LNCAP (cell line): ENCODE data around the gene MX2.

Experiments
- TF ChIP-seq, protein P1 (sequence below): fragments of 450-650 bp; IDR thresholded peaks from 2 replicates; pipeline ENCODE4 v1.5.1; 2017; ENCODE audit warnings: mild to moderate bottlenecking

The MX2 gene

DNA sequence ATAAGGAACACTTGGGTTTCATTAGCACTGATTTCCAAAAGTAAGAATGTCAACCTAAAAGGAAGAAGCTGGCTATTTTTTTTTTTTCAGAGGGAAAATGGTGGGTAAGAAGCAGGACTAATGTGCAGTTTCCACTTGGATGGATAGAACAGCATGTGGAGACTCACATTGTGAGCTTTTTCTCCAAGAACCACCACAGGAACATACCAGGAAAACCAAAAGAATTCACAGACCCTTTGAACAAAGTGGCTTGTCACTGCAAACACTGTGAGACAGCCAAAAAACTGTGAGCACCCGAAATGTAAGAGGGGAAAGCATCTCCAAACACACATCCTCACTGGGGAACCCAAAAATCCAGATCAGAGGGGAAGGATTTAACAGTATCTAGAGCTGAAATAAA, 48.5 kb downstream of the MX2 start:
- TF ChIP-seq, protein P1, sequence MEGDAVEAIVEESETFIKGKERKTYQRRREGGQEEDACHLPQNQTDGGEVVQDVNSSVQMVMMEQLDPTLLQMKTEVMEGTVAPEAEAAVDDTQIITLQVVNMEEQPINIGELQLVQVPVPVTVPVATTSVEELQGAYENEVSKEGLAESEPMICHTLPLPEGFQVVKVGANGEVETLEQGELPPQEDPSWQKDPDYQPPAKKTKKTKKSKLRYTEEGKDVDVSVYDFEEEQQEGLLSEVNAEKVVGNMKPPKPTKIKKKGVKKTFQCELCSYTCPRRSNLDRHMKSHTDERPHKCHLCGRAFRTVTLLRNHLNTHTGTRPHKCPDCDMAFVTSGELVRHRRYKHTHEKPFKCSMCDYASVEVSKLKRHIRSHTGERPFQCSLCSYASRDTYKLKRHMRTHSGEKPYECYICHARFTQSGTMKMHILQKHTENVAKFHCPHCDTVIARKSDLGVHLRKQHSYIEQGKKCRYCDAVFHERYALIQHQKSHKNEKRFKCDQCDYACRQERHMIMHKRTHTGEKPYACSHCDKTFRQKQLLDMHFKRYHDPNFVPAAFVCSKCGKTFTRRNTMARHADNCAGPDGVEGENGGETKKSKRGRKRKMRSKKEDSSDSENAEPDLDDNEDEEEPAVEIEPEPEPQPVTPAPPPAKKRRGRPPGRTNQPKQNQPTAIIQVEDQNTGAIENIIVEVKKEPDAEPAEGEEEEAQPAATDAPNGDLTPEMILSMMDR, result no peak

DNA sequence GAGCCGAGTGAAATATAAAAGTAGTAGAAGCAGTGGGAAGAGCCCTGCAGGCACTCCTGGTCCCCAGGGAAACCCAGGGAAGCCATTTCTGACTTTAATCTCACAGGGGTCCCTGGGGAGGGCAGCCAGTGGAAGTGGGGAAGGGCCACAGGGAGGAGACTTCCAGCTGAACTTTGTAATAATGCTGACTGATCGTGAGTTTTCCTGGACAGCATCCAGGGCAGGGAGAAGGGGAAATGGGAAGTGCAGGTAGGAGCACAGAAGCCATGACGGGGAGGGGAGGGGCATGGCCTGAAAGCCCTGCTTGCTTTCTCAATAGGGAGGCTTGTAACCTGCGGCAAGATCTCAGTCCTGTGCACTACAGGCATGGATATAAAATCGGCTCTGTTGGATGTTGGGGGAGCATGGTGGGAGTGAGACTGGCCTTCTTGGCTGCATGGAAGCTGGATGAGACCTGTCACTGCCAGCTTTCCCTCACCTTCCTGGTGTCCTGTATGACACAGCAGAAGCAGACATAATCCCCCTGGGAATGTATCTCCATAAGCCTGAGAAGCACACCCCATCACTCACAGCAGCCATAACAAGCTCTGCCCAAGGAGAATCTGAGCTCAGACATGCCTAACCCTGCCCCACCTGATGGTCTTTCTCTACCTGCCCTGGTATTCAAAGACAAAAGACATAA, 49.1 kb downstream of the MX2 start:
- TF ChIP-seq, protein P1, result no peak

DNA sequence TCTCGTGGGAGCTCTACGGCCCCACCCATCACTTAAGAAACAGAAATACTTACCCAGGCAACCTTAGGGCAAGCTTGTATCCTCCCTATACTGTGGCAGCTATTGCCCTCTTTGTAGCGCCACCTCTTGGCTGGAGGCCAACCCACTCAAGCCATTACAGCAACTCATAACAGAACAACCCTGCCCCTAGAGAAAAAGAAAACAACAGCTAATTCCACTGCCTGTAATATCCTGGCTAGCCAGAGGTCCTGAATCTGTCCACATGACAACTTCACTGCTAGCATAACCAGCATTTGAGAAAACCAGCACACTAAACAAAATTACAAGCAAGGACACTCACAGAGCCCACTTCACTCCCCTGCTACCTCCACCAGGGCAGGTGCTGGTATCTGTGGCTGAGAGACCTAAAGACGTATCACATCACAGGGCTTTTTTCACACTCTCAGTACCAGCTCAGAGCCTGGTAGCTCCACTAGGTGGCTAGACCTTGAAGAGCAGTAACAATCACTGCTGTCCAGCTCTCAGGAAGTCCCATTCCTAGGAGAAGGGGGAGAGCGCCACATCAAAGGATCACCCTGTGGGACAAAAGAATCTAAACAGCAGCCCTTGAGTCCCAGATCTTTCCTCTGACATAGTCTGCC, 49.7 kb downstream of the MX2 start:
- TF ChIP-seq, protein P1, result no peak

DNA sequence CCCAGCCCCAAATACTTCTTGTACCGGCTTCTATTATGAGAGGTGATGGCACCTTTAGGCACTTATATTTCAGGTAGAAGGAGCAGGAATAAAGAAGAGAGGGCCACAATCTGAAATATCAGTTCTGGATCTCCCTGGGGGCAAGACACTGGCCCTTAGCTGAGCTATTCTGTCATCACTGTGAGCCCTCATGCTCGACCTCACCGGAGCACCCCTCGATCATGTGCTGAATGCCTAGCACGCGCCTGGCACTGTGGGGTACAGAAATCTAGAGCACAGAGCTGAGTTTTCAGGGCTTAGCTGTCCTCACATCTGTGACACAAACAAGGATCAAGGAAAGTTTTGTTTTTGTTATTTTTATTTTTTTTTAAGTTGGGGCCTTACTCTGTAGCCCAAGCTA, 56.6 kb downstream of the MX2 start:
- TF ChIP-seq, protein P1, result no peak

DNA sequence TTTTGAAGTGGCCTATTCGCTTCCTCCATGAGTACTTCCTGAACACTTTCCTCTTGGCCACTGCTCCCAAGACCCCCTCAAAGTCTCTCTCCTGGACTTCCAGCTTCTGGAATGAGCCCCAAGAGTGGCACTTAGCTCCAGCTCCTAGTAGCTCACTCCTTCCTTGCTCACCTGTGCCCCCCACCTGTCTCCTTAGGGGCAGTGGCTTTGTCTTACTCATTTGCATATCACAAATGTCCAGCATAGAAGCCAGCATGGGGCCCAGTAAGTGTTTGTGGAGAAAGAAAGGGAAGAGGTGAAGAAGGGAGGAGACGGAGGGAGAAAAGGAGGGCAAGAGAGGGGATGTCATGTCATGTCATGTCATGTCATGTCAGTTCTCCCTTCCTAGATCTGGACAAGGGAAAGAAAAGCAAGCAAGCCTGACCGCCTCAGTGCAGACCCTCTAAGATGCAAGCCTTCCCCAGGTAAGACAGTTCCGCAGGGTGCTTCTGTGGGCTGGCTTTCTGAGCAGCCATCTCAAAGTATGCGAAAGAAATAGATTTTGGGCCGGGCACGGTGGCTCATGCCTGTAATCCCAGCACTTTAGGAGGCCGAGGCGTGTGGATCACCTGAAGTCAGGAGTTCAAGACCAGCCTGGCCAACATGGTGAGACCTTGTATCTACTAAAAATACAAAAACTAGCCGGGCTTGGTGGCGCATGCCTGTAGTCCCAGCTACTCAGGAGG, 57.3 kb downstream of the MX2 start:
- TF ChIP-seq, protein P1, result no peak

DNA sequence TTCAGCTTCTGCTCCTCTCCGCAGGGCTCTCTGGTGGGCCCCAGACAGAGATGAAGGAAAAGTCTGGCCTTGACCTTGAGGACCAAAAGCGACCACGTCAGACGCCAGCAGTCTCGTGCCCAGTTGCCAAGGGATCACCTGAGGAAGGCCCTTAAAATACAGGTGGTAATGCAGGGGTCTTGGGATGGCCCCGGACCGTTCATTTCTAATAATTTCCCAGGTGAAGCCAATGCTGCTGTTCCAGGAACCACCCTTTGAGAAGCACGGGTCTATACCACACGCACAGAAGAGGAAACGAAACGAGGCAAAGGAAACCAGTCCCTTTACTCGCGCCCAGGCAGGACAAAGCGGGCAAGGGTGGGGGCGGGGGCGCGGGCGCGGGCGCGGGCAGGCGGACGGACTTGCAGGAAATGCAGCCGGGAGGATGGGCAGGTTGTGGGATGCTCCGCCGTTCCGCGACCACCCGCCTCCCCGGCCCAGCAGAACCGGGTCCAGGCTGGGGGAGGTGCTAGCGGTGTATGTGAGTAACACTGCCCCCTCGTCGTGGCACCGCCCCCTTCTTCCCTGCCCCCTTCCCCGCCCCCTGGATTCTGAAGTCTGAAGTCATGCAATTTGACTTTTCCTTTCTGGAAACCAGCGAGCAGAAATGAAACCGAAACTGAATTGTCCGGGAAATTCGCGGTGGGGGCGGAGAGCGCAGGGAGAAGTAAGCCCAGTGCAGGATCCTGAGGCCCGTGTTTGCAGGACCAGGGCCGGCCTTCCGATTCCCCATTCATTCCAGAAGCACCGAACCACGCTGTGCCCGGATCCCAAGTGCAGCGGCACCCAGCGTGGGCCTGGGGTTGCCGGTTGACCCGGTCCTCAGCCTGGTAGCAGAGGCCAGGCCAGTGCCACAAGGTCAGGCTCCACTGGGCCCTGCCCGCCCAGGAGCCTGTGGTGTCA, 58.4 kb downstream of the MX2 start:
- TF ChIP-seq, protein P1, result no peak
